Measurements from ENCODE around the gene ZKSCAN1.
"Not testable (repeated sequence)": the region's sequence is repeated elsewhere in the genome, so short reads cannot be mapped to it uniquely, and the experiment has no call there.

ZKSCAN1 gene
- 37.5 to 112 (median 73.9) reads per million in 17 experiments for total RNA-seq

DNA sequence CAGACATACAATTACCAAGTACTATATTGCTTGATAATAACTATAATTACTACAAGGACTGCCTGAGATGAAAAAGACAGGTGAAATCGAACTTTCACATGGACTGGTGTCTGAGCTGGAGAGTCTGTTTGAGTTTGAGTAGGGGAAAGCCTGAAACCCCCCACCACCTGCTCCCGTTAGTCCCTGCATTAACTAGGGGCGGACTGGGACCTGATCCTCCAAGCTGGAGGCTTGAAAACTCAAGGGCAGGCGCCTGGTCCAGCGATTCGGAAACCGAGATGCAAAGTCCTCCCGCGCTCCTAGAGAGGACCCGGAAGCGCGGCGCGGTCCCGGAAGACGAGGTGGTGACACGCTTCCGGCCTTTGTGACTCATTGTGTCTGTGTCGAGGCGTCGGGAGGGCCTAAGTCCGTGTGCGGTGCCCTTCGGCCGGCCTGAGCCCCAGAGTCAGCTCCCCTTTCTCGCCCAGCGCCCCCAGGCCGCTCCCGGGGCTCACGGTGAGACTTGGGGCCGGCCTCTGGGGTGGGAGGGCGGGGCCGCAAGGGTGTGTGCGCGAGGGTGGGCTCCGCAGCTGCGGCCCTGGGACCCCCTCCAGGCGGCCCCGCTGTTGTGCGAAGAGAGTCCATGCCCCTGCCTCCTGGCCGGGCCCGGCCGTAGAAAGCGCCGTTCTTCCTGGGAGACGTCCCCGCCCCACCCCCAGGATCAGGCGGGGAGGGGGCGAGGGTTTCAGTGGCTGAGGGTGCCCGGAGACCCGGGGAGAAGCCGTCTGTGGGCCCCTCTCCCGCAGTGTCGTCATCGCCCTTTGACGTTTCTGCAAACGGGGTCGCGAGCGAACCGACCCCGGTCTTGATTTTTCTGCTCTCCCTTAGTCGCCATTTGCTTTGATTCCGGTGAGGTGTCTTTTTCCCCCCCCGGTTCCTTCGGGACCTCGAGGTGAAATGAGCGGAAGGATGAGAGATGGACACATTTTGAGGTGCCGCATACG is at the start of gene ZKSCAN1:
Gene ZKSCAN1, plus strand, starts transcription at position 365 of the 983 bp plus-strand sequence. CDS start 7,911 bp downstream, outside the sequence.
- peak; percentile 95 to 98 (median 96) for DNase-seq

DNA sequence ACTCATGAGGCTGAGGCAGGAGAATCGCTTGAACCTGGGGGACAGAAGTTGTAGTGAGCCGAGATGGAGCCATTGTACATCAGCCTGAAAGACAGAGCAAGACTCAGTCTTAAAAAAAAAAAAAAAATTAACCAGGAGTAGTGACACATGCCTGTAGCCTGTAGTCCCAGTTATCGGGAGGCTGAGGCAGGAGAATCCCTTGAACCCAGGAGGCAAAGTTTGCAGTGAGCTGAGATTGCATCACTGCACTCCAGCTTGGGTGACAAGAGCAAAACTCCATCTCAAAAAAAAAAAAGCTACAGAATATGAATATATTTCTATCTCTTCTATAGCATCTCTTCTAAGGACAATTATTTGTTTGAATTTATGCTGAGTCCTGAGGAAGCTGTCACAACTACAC is 46.1 kb upstream of the ZKSCAN1 start:
- DNase-seq, result no peak

DNA sequence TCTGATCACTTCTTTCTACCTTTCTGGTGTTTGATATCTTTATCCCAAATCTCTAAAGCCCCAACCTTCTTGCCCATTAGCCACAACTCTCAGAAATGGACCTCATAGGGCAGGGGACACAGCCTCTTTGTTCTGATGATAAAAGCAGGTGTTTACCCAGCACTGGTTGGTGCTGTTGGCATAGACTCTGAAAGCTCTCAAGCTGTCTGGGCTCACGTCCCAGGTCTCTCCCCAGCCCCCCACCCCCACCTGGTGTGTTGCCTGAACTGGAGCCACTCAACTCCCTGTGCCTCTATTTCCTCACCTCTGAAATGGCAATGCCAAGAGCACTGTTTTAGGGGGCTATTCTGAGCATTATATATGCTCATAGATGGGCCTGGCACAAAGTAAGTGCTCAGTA is 45.6 kb upstream of the ZKSCAN1 start:
- DNase-seq, result not testable (repeated sequence)

DNA sequence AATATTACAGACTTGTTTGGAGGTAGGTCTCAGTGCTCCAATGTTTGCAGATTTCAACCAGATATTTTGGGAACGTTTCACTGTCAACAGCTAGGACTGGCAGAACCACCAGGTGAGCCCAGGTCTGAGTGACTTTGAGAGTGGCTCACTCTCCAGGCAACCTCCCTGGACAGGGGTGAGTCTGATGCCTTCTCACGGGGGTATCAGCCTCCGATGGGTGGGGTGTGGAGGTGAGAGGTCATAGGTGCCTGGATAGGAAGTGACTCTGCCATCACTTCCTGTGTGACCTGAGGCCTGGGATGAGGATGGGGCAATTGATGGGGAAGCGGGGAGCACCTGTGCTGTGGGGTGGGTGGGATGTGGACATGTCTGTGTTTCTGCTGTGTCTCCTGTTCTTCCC is 44.2 kb upstream of the ZKSCAN1 start:
- no peak for DNase-seq

DNA sequence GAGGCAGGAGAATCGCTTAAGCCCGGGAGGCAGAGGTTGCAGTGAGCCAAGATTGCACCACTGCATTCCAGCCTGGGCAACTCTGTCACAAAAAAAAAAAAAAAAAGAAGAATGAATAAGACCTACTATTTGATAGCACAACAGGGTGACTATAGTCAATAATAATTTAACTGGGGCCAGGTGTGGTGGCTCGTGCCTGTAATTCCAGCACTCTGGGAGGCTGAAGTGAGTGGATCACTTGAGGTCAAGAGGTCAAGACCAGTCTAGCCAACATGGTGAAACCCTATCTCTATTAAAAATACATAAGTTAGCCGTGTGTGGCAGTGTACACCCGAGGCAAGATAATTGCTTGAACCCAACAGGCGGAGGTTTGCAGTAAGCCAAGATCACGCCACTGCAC is 41.6 kb upstream of the ZKSCAN1 start:
- DNase-seq, result not testable (repeated sequence)

DNA sequence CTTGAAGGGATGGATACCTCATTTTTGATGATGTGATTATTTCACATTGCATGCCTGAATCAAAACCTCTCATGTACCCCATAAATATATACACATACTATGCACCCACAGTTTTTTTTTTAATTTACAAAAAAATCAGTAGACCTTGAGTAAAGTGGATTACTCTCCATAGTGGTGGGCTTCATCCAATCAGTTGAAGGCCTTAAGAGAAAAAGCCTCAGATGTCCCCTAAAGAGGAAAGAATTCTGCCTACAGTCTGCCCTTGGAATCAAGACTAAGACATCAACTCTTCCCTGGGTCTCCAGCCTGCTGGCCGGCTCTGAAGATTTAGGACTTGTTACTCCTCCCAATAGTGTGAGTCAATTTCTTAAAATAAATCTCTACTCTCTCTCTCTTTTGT is 40.7 kb upstream of the ZKSCAN1 start:
- no peak for DNase-seq

DNA sequence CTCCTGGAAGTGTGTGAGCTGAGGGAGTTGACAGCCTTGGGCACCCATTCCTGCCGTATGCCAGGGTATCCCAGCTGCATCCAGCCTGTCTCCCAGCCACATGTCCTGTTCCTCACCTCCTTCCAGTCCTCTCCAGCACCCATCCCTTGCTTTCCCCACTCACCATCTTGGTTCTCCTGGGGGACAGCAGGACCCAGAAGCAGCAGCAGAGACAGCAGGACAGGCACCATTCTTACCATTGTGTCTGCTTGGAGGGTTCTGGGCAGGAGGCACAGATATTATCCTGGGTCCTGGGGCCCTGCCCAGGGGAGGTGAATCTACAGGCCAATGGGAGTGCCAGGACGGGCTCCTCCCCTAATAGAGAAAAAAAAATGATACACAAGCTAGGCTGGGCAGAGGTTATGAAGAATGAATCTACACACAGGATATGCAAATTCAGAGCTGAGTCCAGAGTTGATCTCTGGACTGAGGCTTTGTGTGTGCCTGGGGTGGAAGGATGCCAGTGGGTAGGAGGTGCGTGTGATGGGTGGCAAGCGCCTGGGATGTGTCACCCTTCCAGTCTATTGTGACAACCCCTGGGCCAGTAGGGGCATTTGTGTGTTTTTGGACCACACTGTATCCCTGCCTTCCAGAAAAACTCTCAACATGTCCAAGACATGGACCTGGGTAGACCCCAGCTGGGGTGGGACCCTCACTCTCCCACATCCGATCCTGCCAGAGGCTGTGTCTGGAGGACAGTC is 39.4 kb upstream of the ZKSCAN1 start, which contains the start of gene AZGP1:
Gene AZGP1, minus strand, starts transcription at position 250 of the 740 bp plus-strand sequence. Its CDS starts 11 bp downstream, at position 239.
- DNase-seq, result no peak

DNA sequence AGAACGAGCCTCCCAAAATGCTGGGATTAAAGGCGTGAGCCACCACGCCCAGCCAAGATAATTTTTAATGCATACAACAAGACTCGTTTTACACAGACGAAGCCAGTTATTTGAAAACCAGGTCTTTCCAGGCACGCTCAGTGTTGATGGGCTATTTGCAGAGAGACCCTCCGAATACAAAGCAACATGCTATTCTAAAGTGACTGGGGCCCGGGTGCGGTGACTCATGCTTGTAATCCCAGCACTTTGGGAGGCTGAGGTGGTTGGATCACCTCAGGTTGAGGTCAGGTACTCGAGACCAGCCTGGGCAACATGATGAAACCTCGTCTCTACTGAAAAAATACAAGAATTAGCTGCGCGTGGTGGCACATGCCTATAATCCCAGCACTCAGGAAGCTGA is 38.8 kb upstream of the ZKSCAN1 start:
- DNase-seq, result no peak

DNA sequence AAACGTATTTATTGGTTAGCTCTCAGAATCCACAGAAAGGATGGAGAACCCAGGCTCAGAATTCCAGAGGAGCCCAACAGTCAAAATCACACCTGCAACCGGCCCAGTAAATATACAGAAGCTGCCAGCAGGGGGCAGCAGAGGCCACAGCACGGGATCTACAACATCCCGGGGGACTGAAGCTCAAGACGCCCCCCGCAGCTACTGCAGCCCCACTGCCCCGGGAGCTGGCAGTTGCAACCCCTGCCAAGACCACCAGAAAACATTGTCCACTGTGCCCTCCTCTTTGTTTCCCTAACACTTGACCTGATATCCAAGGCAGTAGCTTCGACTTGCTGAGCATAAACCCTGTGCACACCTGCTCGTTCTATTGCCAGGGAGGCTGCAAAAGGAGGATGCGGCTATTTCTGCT is 35.6 kb upstream of the ZKSCAN1 start:
- peak in 3 of 4 experiments; percentile 29 to 41 (median 31) for DNase-seq

DNA sequence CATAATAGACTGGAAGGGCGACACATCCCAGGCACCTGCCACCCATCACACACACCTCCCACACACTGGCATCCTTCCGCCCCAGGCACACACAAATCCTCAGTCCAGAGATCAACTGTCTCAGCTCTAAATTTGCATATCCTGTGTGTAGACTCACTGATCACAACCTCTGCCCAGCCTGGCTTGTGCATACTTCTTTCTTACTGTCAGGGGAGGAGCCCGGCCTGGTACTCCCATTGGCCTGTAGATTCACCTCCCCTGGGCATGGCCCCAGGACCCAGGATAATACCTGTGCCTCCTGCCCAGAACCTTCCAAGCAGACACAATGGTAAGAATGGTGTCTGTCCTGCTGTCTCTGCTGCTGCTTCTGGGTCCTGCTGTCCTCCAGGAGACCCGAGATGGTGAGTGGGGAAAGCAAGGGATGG is 34.9 kb upstream of the ZKSCAN1 start:
- not testable (repeated sequence) for DNase-seq

DNA sequence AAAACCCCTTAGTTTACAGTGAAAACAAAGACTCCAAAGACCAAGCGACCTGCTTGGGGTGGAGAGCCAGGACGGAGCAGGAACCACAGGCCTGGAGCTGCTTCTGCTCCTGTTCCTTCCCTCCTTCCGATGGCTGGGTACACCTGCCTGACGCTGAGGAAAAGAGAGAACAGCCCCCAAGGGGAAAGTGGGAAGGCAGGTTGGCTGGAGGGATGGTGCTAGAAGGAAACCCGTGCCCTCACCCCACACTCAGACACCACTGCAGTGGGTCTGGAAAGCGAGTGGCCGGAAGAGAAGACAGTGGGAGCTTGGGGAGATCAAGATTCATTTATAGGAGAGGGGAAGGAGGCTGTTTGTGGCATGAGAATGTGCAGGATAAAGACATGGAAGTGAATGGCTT is 34.3 kb upstream of the ZKSCAN1 start:
- not testable (repeated sequence) for DNase-seq

DNA sequence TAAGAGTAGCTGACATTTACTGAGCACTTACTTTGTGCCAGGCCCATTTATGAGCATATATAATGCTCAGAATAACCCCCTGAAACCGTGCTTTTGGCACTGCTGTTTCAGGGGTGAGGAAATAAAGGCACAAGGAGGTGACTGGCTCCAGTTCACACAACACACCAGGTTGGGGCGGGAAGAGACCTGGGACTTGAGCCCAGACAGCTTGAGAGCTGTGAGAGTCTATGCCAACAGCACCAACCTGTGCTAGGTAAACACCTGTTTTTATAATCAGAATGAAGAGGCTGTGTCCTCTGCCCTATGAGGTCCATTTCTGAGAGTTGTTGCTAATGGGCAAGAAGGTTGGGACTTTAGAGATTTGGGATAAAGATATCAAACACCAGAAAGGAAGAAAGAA is 30.8 kb upstream of the ZKSCAN1 start:
- no peak for DNase-seq

DNA sequence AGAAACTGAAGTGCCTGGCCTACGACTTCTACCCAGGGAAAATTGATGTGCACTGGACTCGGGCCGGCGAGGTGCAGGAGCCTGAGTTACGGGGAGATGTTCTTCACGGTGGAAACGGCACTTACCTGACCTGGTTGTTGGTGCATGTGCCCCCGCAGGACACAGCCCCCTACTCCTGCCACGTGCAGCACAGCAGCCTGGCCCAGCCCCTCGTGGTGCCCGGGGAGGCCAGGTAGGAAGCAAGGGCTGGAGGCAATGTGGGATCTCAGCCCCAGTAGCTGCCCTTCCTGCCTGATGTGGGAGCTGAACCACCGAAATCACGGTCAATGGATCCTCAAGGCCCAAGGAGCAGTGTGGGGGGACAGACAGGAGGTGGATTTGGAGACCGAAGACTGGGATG is 28.1 kb upstream of the ZKSCAN1 start:
- DNase-seq, result not testable (repeated sequence)

DNA sequence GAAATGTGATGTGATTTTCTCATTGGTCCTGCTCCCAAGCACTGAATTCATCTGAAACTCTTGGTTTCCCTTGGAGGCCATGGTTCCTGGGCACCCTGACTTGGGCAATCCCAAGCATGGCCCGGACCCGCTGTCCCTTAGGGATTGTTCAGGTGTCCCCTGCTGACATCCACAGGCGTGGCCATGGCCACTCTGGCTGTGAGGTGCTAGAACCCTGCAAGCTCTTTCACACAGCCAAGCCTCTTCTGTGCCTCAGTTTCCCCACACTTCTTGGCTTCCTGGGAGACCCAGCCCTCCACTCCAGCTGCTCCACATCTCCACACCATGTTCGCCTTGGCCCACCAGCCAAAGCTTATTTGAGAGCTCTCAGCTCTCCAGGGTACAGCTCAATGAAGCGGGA is 27.6 kb upstream of the ZKSCAN1 start:
- no peak for DNase-seq

DNA sequence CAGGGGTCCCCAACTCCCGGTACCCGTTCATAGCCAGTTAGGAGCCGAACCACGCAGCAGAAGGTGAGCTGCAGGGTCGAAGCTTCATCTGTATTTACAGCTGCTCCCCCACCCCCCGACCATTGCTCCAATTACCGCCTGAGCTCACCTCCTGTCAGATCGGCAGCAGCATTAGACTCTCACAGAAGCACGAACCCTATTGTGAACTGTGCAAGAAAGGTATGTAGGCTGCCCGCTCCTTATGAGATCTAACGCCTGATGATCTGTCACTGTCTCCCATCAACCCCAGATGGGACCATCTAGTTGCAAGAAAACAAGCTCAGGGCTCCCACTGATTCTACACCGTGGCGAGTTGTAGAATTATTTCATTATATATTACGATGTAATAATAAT is 24.9 kb upstream of the ZKSCAN1 start:
- DNase-seq, result no peak

DNA sequence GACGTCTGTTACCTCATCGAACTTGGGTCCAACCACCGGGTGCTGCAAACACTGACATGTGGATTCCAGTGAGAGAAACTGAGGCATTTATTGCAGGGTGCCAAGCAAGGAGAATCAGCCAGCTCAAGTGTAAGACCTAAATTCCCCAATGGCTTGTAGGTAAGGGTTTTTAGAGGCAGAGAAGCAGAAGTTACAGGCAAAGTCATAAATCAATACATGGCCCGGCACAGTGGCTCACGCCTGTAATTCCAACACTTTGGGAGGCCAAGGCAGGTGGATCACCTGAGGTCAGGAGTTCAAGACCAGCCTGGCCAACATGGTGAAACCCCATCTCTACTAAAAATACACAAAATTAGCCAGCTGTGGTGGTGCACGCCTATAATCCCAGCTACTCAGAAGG is 23.9 kb upstream of the ZKSCAN1 start:
- not testable (repeated sequence) for DNase-seq

DNA sequence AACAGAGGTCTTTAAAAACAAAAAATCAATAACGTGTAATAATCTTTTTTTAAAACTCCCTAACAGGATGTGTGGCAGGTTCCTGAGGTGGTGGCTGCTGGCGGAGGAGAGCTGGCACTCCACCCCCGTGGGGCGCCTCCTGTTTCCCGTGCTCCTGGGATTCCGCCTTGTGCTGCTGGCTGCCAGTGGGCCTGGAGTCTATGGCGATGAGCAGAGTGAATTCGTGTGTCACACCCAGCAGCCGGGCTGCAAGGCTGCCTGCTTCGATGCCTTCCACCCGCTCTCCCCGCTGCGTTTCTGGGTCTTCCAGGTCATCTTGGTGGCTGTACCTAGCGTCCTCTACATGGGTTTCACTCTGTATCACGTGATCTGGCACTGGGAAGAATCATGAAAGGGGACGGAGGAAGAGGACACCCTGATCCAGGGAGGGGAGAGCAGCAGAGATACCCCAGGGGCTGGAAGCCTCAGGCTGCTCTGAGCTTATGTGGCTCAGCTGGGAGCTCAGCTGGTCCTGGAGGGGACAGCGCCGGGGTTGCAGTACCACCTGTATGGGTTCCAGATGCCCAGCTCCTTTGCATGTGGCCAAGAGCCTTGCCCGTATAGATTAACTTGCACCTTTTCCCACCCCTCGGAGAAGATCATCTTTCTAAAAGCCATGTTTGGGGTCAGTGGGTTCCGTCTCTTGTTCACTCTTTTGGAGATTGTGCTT is 22.9 kb upstream of the ZKSCAN1 start:
- no peak for DNase-seq

DNA sequence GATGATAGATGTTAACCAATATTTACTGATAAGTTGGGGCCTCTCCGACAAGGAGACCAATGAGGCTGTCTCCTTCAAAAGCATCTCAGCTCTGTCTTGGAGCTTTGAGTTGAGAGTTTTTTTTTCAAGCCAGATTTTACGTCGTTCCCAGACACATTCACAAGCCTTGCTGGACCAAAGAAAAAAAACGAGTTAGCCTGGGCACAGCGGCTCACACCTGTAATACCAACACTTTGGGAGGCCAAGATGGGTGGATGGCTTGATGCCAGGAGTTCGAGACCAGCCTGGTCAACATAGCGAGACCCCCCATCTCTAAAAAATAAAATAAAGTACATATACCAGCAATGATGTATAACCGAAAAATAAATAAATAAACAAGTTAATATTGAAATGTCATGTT is 20.6 kb upstream of the ZKSCAN1 start:
- no peak for DNase-seq

DNA sequence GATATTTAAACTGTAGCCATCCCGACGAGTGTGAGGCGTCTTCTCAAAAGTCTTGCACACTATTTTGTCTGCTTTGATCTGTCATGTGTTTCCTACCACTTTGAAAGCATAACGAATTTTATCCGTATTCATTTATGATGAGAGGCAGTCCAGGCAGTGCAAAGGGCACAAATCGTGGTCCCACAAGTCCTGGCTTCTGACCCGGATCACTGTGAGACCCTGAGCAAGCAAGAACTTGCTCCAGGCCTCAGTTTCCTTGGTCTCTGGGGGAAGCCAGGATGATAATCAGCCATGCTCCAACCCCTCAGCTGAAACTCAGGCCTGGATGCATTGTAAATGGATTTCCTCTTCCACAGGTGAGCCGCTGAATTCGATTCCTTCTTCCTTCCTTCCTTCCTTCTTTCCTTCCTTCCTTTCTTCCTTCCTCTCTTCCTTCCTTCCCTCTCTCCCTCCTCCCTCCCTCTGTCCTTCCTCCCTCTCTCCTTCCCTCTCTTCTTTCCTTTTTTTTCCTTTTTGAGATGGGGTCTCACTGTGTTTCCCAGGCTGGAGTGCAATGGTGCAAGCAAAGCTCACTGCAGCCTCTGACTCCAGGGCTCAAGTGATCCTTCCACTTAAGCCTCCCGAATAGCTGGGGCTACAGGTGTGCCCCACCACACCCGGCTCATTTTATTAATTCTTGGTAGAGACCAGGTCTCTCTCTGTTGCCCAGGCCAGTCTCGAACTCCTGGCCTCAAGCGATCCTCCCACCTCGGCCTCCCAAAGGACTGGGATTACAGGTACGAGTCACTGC is 18.4 kb upstream of the ZKSCAN1 start:
- DNase-seq, result no peak

DNA sequence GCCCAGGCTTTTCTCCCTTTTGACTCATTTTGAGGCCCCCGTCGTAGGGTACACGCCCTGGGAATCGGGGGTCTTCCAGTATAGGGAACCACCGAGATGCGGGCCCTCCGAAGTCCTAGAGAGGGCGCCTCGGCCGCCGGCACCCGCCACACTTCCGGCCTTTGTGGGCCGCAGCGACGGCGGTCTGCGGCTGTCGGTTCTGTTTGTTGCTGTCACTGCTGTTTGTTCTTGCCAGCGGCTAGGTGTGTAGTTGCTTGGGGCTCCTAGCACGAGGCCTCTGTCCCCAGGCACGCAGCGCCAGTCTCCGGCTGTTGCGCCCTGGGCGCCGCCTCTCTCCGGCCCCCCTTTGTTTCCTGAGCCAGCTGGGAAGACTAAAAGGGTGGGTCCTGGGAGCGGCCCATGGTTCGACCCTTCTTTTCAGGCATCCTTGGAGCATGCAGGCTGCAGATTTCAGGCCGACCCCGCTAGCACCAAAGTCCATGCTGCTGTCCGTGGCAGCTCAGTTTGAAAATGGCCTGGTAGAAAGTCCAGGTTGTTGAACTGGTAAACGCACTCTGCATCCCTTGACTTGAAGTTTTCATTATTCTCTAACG is 17.8 kb upstream of the ZKSCAN1 start:
- peak; percentile 35 to 70 (median 51) for DNase-seq

DNA sequence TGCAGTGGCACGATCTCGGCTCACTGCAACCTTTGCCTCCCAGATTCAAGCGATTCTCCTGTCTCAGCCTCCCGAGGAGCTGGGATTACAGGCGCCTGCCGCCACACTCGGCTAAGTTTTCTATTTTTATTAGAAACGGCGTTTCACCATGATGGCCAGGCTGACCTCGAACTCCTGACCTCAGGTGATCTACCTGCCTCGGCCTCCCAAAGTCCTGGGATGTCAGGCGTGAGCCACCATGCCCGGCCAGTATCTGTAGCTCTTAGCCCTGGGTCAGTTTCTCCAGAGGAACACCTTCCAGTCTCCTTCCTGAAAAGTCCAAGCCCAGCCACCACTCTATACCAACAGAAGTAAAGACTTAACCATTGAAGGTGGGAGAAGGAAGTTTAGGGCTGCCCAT is 15.2 kb upstream of the ZKSCAN1 start:
- DNase-seq, result no peak

Measured in suppressor macrophage (primary cell).